SH-SY5Y (cell line): ENCODE measurements around the gene ATP2B2.

Experiments used
- GATA2 ChIP-seq: IDR thresholded peaks from 2 replicates; pipeline ENCODE4 v1.6.1; 2011; ENCODE audit warnings: mild to moderate bottlenecking, low read depth, low read length
- GATA3 ChIP-seq: IDR thresholded peaks from 2 replicates; pipeline ENCODE4 v1.6.1; 2011; ENCODE audit warnings: low read depth, mild to moderate bottlenecking, low read length, moderate library complexity

GRCh38 chr3:10320320-10320677, 185.1 kb downstream of the ATP2B2 start:
- TF ChIP-seq GATA2: no peak
- no peak for TF ChIP-seq GATA3
